ENCODE data around the gene ARHGAP4.

GRCh38 chrX:153917869-153918268 is 8.2 kb downstream of the ARHGAP4 start:
- TF ChIP-seq CTCF (IDR thresholded peaks at IDR 0.05) (no peak), POLR2A (IDR thresholded peaks at IDR 0.05) (no peak)

Data from Peyer's patch (tissue), 4 donors.